Renal pelvis (tissue), 4 donors: ENCODE results near the gene NUDT19. TPM values are rescaled to one million over a fixed set of nuclear protein-coding genes. Genes with fewer than 3 reads are reported as not detected.
"Not testable (repeated sequence)": the region's sequence is repeated elsewhere in the genome, so short reads cannot be mapped to it uniquely, and the experiment has no call there.

Experiments
- DNase-seq: peaks from one replicate; pipeline ENCODE4 v3.0.0-alpha.2; 2013
- polyA plus RNA-seq, 3 donors: library from polyadenylated mRNA; unstranded; fragments of 120-200 nt; gene quantifications; one replicate each; pipeline ENCODE4 v1.2.1, GENCODE V29; 2013; ENCODE audit not compliant: insufficient read length in 3 of 3

NUDT19 gene
- polyA plus RNA-seq, 3 donors, result 10.5 to 11.7 (median 11.5) TPM

- DNase-seq, result no peak
These were observed 17.3 kb upstream of the NUDT19 start for GRCh38 chr19:32674153-32674930.

DNA sequence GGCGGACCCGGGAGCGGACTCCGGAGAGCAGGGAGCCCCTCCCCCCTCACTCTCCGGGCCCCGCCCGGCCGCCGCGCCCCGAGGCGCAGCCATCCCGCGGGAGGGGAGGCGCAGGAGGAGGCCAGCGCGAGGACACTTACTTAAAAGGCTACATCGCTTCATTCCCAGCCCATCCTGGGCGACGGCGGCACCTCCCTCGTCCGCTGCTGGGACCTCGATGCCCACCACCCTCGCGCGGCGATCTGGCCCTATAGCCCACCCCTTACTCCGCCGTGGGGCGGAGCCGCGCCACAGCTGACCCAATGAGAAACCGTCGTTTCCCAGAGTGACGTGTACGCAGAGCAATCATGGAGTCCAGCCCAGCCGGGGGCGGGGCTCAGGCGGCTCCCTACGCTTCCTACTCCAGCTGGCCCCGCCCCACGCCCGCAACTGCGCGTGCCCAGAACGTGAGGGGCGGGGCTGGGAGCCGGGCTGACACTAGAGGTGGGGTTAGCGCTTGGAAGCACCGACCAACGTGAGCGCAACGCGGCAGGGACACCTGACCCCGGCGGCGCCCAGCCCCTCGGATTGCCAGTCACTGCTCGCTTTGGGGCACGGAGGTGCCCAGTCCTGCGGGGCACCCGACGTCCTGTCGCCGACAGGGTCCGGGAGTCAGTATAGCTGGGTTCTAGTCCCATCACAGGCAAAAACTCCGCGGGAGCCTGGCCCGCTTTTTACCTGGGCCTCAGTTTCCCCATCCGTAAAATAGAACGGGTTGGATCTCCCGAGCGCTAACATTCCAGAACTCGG lies 16.5 kb upstream of the NUDT19 start, which contains the start of gene ANKRD27:
TSS of gene ANKRD27 (minus strand) at position 250 of the 789 bp plus-strand sequence. CDS start 16,165 bp downstream, outside the sequence.
- DNase-seq, result peak; percentile 99

- no peak for DNase-seq
These were observed 15.9 kb upstream of the NUDT19 start, which contains the start of gene RGS9BP for GRCh38 chr19:32675720-32676185. RGS9BP (plus strand) TSS chr19:32675848; CDS start chr19:32676264, 416 bp downstream.

DNA sequence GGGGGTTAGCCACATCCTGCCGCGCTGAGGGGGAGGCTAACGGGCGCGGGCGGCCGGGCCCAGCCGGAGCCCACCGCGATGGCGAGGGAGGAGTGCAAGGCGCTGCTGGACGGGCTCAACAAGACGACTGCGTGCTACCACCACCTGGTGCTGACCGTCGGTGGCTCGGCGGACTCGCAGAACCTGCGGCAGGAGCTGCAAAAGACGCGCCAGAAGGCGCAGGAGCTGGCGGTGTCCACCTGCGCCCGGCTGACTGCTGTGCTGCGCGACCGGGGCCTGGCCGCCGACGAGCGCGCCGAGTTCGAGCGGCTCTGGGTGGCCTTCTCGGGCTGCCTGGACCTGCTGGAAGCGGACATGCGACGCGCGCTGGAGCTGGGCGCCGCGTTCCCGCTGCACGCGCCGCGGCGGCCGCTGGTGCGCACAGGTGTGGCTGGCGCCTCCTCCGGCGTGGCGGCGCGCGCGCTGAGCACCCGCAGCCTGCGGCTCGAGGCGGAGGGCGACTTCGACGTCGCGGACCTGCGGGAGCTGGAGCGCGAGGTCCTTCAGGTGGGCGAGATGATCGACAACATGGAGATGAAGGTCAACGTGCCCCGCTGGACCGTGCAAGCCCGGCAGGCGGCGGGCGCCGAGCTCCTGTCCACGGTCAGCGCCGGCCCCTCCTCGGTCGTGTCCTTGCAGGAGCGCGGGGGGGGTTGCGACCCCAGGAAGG lies 15.3 kb upstream of the NUDT19 start:
- no peak for DNase-seq

- DNase-seq, result no peak
These were observed 14.7 kb upstream of the NUDT19 start for GRCh38 chr19:32676895-32677359.

- no peak for DNase-seq
These were observed 14.0 kb upstream of the NUDT19 start for GRCh38 chr19:32677657-32678056.

DNA sequence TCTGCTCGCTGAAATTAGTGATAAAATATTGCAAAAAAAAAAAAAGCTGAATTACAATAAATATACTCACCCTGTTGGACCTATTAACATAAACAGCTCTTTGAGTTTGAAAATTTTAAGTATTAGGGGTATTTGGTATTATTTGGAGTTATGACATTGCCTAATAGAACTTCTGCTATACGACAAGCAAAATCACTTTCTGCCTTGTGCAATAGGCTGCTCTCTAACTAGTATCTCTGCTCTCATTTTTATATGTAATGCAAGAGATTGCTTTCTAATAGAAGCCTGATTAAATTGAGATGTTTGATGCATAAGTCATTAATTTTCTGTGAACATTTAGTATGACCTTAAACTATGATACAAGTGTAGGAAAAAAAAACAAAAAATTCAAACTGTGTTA lies 10.6 kb upstream of the NUDT19 start:
- no peak for DNase-seq

DNA sequence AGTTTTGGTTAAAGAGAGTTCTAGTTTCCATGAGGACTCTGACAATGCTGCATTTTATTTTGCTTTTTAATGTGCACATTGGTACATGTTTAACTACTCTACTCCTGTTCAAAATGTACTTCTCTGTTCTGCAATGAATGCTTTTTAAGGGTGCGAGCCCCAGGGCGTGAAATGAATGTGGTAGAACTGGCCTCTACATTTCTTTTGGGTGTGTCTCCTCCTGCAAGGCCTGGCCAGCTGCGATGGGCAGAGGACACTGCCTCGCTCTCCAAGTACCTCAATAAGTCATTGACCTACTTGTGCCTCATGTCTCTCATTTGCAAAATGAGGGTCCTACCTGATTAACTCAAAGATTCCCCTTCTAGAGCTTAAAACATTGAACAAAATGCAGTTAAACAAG lies 9.3 kb upstream of the NUDT19 start:
- DNase-seq, result no peak

DNA sequence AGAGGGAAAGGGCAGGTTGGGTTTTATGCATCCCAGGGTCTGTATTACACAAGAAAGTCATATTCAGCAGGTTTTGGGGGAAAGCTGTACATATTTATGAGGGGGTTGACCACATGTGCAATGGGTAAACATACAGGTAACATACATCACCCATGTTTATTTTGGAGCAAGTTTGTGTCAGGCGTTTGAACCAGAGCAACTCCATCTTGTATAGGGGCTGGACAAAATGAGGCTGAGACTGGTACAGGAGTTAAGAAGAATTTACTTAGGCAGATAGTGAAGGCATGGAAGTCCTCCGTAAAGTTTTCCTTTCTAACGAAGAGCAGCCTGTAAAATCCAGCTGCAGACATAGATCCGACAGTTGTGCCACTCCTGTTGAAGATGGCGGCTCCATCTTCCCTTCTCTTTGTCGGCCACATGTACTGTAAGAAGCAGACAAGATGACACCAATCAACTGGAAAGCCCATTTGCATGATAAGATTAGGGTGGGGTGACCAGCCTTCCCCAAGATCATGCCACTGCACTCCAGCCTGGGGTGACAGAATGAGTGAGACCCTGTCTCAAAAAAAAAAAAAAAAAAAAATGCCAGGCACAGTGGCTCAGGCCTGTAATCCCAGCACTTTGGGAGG lies 4.7 kb upstream of the NUDT19 start:
- no peak for DNase-seq

DNA sequence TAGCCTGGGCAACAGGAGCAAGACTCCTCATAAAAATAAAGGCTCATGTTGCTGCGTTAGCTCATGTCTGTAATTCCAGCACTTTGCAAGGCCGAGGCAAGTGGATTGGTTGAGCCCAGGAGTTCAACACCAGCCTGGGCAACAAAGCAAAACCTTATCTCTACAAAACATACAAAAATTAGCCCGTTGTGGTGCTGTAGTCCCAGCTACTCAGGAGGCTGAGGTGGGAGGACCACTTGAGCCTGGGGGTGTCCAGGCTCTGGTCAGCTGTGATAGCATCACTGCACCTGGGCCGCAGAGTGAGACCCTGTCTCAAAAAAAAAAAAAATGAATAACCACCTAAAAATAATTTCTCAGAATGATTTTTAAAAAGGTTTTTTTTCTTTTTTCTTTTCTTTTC lies 3.9 kb upstream of the NUDT19 start:
- no peak for DNase-seq

GRCh38 chr19:32688311-32688710 lies 3.3 kb upstream of the NUDT19 start:
- DNase-seq, result no peak

DNA sequence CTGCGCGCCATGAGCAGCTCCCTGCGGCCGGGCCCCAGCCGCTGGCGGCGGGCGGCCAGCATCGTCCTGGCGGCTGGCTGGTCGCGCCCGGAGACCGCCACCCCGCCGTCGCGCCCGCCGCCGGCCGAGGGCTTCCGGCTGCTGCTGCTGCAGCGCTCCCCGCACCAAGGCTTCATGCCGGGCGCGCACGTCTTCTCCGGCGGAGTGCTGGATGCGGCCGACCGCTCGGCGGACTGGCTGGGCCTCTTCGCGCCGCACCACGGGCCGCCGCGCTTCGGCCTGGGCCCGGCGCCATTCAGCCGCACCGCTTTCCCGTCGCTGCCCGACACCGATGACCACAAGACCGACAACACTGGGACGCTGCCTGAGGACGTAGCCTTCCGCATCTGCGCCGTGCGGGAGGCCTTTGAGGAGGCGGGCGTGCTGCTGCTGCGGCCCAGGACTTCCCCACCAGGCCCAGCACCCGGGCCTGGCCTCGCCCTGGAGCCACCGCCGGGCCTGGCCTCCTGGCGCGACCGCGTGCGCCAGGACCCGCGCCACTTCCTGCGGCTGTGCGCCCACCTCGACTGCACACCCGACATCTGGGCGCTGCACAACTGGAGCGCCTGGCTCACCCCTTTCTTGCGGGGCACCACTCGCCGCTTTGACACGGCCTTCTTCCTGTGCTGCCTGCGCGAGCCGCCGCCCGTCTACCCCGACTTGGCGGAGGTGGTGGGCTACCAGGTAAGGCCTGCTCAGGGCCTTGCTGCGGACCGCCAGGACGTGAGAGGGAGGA lies 518 bp downstream of the NUDT19 start:
- DNase-seq, result no peak

DNA sequence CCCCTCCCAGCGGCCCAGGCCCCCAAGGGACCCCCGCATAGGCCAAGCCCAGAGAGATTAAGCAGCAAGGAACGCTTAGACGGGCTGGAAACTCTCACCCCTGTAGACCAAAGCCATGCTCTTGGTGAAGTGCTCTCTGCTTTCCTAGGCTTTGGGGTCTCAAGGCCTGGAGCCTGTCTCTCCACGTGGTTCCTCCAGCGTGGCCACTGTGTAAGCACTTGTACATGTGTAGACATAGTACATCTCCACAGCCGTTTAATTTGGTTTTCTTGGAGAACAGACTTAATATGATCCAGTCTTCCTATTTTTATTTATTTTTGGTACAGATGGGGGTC lies 1.1 kb downstream of the NUDT19 start:
- no peak for DNase-seq

DNA sequence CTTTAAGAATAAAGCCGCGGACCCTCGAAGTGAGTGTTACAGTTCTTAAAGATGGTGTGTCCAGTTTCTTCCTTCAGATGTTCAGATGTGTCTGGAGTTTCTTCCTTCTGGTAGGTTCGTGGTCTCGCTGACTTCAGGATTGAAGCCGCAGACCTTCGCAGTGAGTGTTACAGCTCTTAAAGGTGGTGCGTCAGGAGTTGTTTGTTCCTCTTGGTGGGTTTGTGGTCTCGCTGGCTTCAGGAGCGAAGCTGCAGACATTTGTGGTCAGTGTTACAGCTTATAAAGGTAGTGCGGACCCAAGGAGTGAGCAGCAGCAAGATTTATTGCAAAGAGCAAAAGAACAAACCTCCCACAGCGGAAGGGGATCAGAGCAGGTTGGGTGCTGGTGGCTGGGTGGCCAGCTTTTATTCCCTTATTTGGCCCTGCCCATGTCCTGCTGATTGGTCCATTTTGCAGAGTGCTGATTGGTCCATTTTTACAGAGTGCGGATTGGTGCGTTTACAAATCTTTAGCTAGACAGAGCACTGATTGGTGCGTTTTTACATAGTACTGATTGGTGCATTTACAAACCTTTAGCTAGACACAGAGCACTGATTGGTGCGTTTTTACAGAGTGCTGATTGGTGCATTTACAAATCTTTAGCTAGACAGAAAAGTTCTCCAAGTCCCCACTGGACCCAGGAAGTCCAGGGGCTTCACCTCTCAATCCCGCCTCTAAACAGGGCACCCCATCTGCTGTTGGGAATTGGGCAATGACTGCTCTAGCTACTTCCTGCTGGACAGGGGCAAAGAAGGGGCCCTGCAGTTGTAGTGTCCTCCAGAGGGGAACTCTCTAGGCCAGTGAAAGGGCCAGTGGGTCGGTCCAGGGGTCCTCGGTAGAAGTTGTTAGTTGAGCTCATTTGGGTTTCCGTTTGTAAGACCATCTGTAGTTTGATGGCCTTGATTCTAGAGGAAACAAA lies 1.8 kb downstream of the NUDT19 start:
- not testable (repeated sequence) for DNase-seq

- DNase-seq, result not testable (repeated sequence)
These were observed 2.7 kb downstream of the NUDT19 start for GRCh38 chr19:32694316-32694715.

DNA sequence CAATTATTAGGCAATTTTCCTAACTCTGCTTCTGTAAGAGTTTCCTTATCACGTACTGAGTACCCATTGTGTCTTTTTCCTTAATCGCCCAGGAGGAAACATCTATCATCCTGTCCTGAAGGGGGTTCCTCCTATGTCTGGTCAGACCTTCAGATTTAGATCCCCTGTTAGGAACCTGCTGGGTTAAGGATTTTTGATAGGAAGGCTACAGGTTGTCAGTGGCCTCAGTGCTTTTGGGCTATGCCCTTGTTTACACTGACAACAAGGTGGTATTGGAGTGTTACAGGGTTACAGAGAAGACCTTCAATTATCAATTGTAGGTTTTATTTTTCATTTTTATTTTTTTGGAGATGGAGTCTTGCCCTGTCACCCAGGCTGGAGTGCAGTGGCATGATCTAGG lies 3.2 kb downstream of the NUDT19 start:
- DNase-seq, result not testable (repeated sequence)

DNA sequence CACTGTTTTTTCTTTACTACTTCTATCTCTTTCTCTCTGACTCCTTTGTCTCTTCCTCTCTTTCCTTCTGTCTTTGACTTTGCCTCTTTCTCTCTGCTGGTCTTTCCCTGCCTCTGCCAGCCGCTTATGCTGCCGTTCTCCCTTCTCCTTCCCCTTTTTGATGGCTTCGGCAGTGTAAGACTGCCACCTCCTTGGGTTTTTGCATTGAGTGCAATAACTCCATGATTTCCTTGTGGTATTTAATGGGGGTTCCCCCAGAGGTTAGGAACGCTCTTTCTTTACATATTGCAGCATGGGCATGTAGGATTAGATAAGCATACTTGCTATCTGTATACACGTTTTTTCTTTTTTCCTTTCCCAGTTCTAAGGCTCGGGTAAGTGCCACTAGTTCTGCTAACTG lies 3.9 kb downstream of the NUDT19 start:
- not testable (repeated sequence) for DNase-seq

GRCh38 chr19:32696771-32697170 lies 5.2 kb downstream of the NUDT19 start:
- DNase-seq, result not testable (repeated sequence)

GRCh38 chr19:32700129-32700528 lies 8.5 kb downstream of the NUDT19 start:
- DNase-seq, result not testable (repeated sequence)

- no peak for DNase-seq
These were observed 10.4 kb downstream of the NUDT19 start for GRCh38 chr19:32702010-32702409.
